Ovary (tissue), 9 donors: ENCODE results near the gene RAB6C. TPM values are rescaled to one million over a fixed set of nuclear protein-coding genes. Genes with fewer than 3 reads are reported as not detected.
"Not testable (repeated sequence)": the region's sequence is repeated elsewhere in the genome, so short reads cannot be mapped to it uniquely, and the experiment has no call there.

Experiments
- DNase-seq, 5 donors: peaks; one replicate each; pipeline ENCODE4 v3.0.0-alpha.2; 2019 to 2020
- H3K27ac ChIP-seq, 2 donors: fragments of 200-600 bp; one replicate each; pipeline versions ENCODE4 v1.5.1 to v1.8.0; 2019 to 2022
- H3K27me3 ChIP-seq: fragments of 200-600 bp; one replicate; pipeline ENCODE4 v1.8.0; 2022
- H3K36me3 ChIP-seq: fragments of 200-600 bp; sonication (generic); one replicate; pipeline ENCODE4 v1.5.1; 2019
- H3K4me1 ChIP-seq: one replicate; pipeline ENCODE4 v1.8.1; 2013; ENCODE audit warnings: mild to moderate bottlenecking, moderate library complexity; ENCODE audit not compliant: insufficient read depth
- H3K4me3 ChIP-seq: fragments of 200-600 bp; sonication (generic); one replicate; pipeline ENCODE4 v1.5.1; 2017
- H3K9me3 ChIP-seq, 2 donors: fragments of 200-600 bp in 1 of 2; sonication (generic) in 1 of 2; one replicate each; pipeline versions ENCODE4 v1.5.1 to v1.8.1; 2013 to 2019; ENCODE audit warnings: mild to moderate bottlenecking in 1 of 2, moderate library complexity in 1 of 2
- EP300 ChIP-seq: sonication (generic); formaldehyde crosslinking; IDR thresholded peaks from one replicate; pipeline ENCODE4 v1.6.1; 2017; ENCODE audit warnings: antibody characterized with exemption
- POLR2A ChIP-seq: fragments of 450-650 bp; IDR thresholded peaks from one replicate; pipeline ENCODE4 v1.6.1; 2017; ENCODE audit warnings: antibody characterized with exemption, mild to moderate bottlenecking, moderate library complexity
- WGBS, 3 donors: extraction: QIAGEN DNeasy Blood & Tissue Kit in 1 of 3; methylation state at CpG; one replicate each; pipeline versions ENCODE4 v1.1.5 to v1.1.7; 2013 to 2017; 5-methylcytosine and 5-hydroxymethylcytosine counted together
- intact Hi-C, 4 donors: fragments of 100-400 bp; cut with DNase I; formaldehyde crosslinking; loops; one replicate each; pipeline versions ENCODE4 v1.11.0 to v1.15.1; 2022 to 2023
- polyA plus RNA-seq, 2 donors: library from polyadenylated mRNA; stranded (reverse); fragments of 200-250 nt in 1 of 2; fragments of 350-450 nt in 1 of 2; fragmentation: Illumina TruSeq in 1 of 2; extraction: RNeasy Lipid Tissue Mini Kit (QIAGEN cat#74804) in 1 of 2; gene quantifications; one replicate each; pipeline ENCODE4 v1.2.3, GENCODE V29; 2013 to 2014
- total RNA-seq, 7 donors: library from RNA; depleted of rRNA in 2 of 7; stranded (reverse); fragments of >200 nt in 2 of 7; fragmentation: NEBNext Ultra II Directional in 3 of 7; extraction: Animal tissue kit (Norgen Biotek cat#: 25700) in 3 of 7; gene quantifications; one replicate each; pipeline versions ENCODE4 v1.1.0 to v1.2.4, GENCODE V29; 2016 to 2023
- TF ChIP-seq, protein P1 (sequence below), 3 donors: fragments of 450-650 bp in 2 of 3; fragments of 200-600 bp in 1 of 3; IDR thresholded peaks; one replicate each; pipeline versions ENCODE4 v1.5.1 to v1.8.0; 2016 to 2022; ENCODE audit warnings: antibody characterized with exemption in 3 of 3, mild to moderate bottlenecking in 1 of 3
- donor health status: DM: no; HTN: no; CAD: no; lungs with moderate emphysema.
- donor health status: DM: no; HTN: no; CAD: no.
- donor health status: Bipolar disorder and iron deficiency.
- donor health status: DM: yes; HTN: yes; CAD: no.
- donor health status: DM: no; HTN: no; CAD: no.
- donor health status: DM: yes; HTN: yes; CAD: no.

Gene RAB6C
- total and polyA plus RNA-seq, 9 donors, result 0.08 to 0.20 (median 0.10) TPM; not detected in 5

DNA sequence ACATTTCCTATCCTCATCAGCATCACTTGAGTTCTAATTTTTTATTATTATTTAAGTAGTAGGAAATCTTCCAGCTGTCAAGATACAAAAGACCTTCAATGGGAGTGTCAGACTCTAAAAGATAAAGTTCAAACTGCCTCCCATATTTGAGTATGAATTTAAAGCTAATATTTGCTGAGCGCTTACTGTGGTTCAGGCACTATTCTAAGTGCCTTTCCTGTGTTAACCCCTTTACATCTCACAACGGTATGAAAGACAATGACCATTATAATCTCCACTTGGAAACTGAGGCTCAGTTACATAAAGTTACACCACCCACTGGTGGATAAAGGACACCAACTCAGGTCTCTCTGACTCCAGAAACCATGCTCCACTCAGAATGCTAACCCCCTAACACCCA, 39.9 kb downstream of the RAB6C start:
- Histone ChIP-seq H3K27ac (no peak overlapping the region), H3K27me3 (no peaks in the 10 kb centered on the region), H3K4me1 (no peaks in the 10 kb centered on the region), H3K9me3 (no peaks in the 10 kb centered on the region), H3K4me3 (no peak overlapping the region), H3K36me3 (no peaks in the 10 kb centered on the region)
- intact Hi-C loops, result no loop called here
- 49 to 64% (median 51%) methylated on average over 2 of the region's 2 CpGs for WGBS, 3 donors
- no peak for DNase-seq
- TF ChIP-seq POLR2A, result no peak
- TF ChIP-seq EP300, result no peak
- TF ChIP-seq, protein P1, sequence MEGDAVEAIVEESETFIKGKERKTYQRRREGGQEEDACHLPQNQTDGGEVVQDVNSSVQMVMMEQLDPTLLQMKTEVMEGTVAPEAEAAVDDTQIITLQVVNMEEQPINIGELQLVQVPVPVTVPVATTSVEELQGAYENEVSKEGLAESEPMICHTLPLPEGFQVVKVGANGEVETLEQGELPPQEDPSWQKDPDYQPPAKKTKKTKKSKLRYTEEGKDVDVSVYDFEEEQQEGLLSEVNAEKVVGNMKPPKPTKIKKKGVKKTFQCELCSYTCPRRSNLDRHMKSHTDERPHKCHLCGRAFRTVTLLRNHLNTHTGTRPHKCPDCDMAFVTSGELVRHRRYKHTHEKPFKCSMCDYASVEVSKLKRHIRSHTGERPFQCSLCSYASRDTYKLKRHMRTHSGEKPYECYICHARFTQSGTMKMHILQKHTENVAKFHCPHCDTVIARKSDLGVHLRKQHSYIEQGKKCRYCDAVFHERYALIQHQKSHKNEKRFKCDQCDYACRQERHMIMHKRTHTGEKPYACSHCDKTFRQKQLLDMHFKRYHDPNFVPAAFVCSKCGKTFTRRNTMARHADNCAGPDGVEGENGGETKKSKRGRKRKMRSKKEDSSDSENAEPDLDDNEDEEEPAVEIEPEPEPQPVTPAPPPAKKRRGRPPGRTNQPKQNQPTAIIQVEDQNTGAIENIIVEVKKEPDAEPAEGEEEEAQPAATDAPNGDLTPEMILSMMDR (IDR thresholded peaks at IDR 0.05), result no peak

DNA sequence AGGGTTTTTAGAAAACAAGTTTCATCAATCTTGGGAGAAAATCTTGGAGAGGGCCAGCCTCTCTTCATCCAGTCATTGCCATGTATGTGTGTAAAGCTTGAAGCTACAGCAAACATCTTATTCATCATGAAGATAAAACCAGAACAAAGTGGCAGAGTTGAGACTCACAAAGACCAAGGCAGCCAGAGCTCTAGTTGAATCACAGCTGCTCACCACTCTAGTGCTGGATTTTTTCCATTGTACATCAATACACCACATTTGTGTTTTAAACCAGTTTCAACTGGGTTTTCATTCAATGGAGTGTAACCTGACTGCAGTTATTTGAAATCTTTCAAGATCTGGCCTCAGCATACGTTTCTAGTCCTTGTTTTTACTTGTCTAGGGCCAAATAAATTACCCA, 40.6 kb downstream of the RAB6C start:
- 3 to 5% (median 5%) methylated on average over 1 of the region's 1 CpG for WGBS, 3 donors
- DNase-seq, H3K9me3 ChIP-seq, intact Hi-C loops, H3K27me3 ChIP-seq, H3K4me3 ChIP-seq, H3K27ac ChIP-seq, H3K4me1 ChIP-seq, H3K36me3 ChIP-seq: not testable (repeated sequence)

DNA sequence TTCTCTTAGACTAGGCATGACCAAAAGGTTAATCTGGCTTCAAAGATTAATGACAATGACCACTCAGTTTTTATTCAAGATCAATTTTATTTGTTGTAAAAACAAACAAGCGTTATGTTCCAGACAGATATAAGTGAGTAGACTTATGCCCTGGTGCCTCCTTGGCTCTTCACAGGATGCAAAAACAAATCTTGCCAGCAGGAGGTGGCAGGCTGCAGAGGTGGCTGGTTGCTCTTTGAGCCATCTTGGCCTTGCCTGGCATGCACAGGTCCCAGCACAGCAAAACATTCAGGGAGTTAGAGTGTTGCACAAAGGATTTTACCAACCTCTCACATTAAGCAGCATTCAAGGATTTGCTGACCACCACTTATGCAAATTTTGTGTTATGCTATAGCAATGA, 46.5 kb downstream of the RAB6C start:
- DNase-seq, intact Hi-C loops, H3K4me3 ChIP-seq, H3K36me3 ChIP-seq, H3K27ac ChIP-seq, H3K27me3 ChIP-seq, H3K9me3 ChIP-seq, H3K4me1 ChIP-seq: not testable (repeated sequence)
- 69 to 89% (median 83%) methylated on average over 1 of the region's 1 CpG for WGBS, 3 donors

Other genes starting within 250 kb of the RAB6C start
- gene POTEF, start 149.6 kb downstream of the RAB6C start, total RNA-seq, result 1 to 10 TPM in 1 of 7 donors, under 1 TPM in 1, not detected in 5; 0.23 to 2.2 TPM
- under 1 TPM in 1 of 2 donors, not detected in 1; 0.04 TPM for gene POTEF, start 149.6 kb downstream of the RAB6C start, polyA plus RNA-seq
- gene CCDC74B, start 165.4 kb downstream of the RAB6C start, total RNA-seq, result 10 to 100 TPM in 1 of 7 donors, 1 to 10 TPM in 6; 3.3 to 42.9 (median 5.4) TPM
- gene CCDC74B, start 165.4 kb downstream of the RAB6C start, polyA plus RNA-seq, result 1 to 10 TPM; 2.6 to 9.1 TPM
- gene SMPD4, start 201.9 kb downstream of the RAB6C start, total RNA-seq, result 10 to 100 TPM; 24.7 to 53.2 (median 39.5) TPM
- 10 to 100 TPM; 28.8 to 32.1 TPM for gene SMPD4, start 201.9 kb downstream of the RAB6C start, polyA plus RNA-seq
- gene MZT2B, start 202.6 kb downstream of the RAB6C start, total RNA-seq, result 100 to 1,000 TPM; 229 to 365 (median 247) TPM
- gene MZT2B, start 202.6 kb downstream of the RAB6C start, polyA plus RNA-seq, result 100 to 1,000 TPM in 1 of 2 donors, 1 to 10 TPM in 1; 5.4 to 228 TPM
- gene TUBA3E, start 218.8 kb downstream of the RAB6C start, total RNA-seq, result 1 to 10 TPM in 1 of 7 donors, under 1 TPM in 2, not detected in 4; 0.52 to 1.3 (median 0.83) TPM
- gene TUBA3E, start 218.8 kb downstream of the RAB6C start, polyA plus RNA-seq, result under 1 TPM; 0.07 to 0.15 TPM